ENCODE results near the gene OR2B6. TPM values are rescaled to one million over a fixed set of nuclear protein-coding genes. Genes with fewer than 3 reads are reported as not detected.

OR2B6 gene
- total RNA-seq (2022; extraction: Qiagen RNA extraction; ENCODE audit: low read depth): 0.15 to 0.62 TPM in 2 of 5 replicates, not detected in the others

DNA sequence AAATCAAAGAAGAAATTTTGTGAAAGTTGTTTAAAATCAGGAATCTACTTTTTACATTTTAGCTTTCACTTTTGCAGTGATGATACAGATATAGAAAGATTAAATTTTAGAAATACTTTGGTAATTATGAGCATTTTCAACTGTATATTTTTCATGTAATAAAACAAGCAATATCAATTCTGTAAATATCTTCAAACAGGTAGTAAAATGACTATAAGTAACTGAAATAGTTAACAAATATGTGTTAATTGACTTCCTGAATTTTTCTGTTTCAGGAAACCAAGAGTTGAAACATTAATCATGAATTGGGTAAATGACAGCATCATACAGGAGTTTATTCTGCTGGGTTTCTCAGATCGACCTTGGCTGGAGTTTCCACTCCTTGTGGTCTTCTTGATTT is at the start of gene OR2B6:
Gene OR2B6 (plus strand): TSS at position 301 of the 400 bp plus-strand sequence. CDS start 0 bp downstream, at position 301.

DNA sequence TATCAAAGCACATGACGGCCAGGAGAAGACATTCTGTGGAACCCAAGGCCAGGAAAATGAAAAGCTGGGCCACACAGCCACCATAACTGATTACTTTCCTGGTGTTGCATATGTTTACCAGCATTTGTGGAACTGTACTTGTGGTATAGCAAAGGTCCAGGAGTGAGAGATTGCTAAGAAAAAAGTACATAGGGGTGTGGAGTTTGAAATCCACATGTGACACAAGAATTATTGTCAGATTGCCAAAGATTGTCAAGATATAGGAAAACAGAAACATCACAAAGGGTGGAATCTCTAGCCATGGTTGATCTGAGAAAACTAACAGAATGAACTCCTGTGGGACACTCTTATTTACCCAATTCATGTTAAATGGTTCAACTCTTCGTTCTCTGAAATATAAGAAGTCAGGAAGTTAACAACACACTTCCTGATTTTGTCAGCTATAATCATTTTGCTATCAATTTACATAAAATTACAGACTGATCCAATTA is 45.0 kb upstream of the OR2B6 start, which contains the start of gene OR2B2:
Gene OR2B2 (minus strand): TSS at position 441 of the 491 bp plus-strand sequence. CDS start 77 bp downstream, at position 364.

Other genes with a start within 250 kb of the OR2B6 start
- not detected in 5 replicates for gene OR2B2, start 44.8 kb upstream of the OR2B6 start, total RNA-seq (2022; extraction: Qiagen RNA extraction; ENCODE audit: low read depth)
- gene ZNF165, start 123.3 kb downstream of the OR2B6 start, total RNA-seq (2022; extraction: Qiagen RNA extraction; ENCODE audit: low read depth): 0.57 to 1.5 TPM (median 0.83 TPM) in 5 replicates
- 3.7 to 5.1 TPM (median 4.6 TPM) in 5 replicates for gene ZSCAN16, start 167.4 kb downstream of the OR2B6 start, total RNA-seq (2022; extraction: Qiagen RNA extraction; ENCODE audit: low read depth)
- 2.1 to 6.3 TPM (median 4.7 TPM) in 5 replicates for gene ZKSCAN8, start 184.6 kb downstream of the OR2B6 start, total RNA-seq (2022; extraction: Qiagen RNA extraction; ENCODE audit: low read depth)